Measurements from ENCODE around the gene SERPINE1. TPM values are rescaled to one million over a fixed set of nuclear protein-coding genes. Genes with fewer than 3 reads are reported as not detected.

SERPINE1 gene
- total and polyA plus RNA-seq, 2 of the 8 experiments (the other 6 are each of a cell fraction or from before 2014, with no cell fraction given), result 3.7 to 5.6 TPM

DNA sequence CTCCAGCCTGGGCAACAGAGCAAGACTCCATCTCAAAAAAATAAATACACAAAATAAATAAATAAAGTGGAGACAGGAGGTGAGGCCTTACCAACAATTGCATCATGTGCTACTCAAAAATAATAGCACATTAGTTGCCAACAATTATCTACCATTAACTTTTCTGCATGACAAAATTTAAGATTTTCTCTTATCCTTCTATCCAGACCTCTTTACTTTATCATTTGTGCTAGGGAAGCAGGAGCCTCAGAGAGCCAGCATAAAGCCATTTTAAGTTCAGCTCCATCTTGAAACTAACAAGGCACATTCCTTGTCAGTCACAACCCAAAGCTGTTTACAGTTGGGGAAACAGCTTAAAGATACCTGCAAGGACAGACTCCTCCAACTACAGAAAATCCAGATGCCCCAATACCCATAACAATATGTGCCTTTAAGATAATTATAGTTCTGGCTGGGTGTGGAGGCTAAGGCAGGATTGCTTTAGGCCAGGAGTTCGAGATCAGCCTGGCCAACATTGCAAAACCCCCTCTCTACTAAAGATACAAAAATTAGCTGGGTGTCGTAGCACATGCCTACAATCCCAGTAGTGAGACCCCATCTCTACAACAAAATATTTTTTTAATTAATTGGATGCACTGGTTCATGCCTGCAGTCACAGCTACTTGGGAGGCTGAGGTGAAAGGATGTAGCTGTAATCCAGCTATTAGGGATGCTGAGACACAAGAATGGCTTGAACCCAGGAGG, 25.2 kb downstream of the SERPINE1 start (continued):
- TF ChIP-seq ATF2 (IDR thresholded peaks at IDR 0.05; ENCODE audit: low read length), result no peak

Data from H1 (cell line).